ENCODE measurements around the gene NADK.

The NADK gene

DNA sequence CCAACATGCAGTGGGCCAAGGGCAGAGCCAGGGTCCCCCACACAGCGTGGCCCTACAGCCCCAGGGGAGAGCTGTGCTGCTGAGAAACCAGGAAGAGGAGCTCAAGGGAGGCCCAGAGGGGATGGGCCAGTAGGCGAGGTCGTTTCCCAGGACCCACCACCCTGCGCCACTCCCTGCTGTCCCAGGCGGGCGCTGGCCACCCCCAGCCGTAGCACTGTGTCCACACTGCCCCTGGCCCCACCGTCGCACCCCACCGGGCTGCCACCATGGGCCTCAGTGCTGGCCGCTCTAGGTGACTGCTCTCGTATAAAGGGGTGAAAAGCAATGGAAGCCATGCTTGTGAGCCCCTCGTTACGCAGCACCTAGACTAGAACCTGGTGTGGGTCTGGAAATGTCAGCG, 22.4 kb downstream of the NADK start:
- no peak overlapping the region for H2AFZ ChIP-seq (ENCODE audit: low read depth, low read length)
- H3K9me3 ChIP-seq (ENCODE audit: insufficient read depth, low read length, severe bottlenecking): no peaks in the 10 kb centered on the region
- DNase-seq (no peak), ATAC-seq (ENCODE audit: insufficient read depth, low read depth) (no peak)
- H3K4me3 ChIP-seq (ENCODE audit: low read depth in 1 of 2, low read length in 2 of 2): no peak overlapping the region
- H3K36me3 ChIP-seq (ENCODE audit: insufficient read depth, low read length): peaks cover 78% of the 10 kb centered on the region
- no peaks in the 10 kb centered on the region for H3K27me3 ChIP-seq (ENCODE audit: insufficient read depth, low read length, poor library complexity)
- peaks cover 19% of the 10 kb centered on the region; the same call in 1 of the 2 replicates for H3K79me2 ChIP-seq (ENCODE audit: insufficient read depth, low read length)
- H4K20me1 ChIP-seq (ENCODE audit: insufficient read depth, low read length): peaks cover 38% of the 10 kb centered on the region
- TF ChIP-seq EZH2 (IDR thresholded peaks at IDR 0.05; ENCODE audit: borderline replicate concordance, low read depth, low read length, severe bottlenecking): no peak
- TF ChIP-seq, protein P1, sequence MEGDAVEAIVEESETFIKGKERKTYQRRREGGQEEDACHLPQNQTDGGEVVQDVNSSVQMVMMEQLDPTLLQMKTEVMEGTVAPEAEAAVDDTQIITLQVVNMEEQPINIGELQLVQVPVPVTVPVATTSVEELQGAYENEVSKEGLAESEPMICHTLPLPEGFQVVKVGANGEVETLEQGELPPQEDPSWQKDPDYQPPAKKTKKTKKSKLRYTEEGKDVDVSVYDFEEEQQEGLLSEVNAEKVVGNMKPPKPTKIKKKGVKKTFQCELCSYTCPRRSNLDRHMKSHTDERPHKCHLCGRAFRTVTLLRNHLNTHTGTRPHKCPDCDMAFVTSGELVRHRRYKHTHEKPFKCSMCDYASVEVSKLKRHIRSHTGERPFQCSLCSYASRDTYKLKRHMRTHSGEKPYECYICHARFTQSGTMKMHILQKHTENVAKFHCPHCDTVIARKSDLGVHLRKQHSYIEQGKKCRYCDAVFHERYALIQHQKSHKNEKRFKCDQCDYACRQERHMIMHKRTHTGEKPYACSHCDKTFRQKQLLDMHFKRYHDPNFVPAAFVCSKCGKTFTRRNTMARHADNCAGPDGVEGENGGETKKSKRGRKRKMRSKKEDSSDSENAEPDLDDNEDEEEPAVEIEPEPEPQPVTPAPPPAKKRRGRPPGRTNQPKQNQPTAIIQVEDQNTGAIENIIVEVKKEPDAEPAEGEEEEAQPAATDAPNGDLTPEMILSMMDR (IDR thresholded peaks at IDR 0.05; ENCODE audit: borderline replicate concordance, extremely low read depth, low read length, poor library complexity, severe bottlenecking): no peak
- no peak overlapping the region for H3K27ac ChIP-seq (ENCODE audit: low read length)
- no peak overlapping the region for H3K4me2 ChIP-seq (ENCODE audit: insufficient read depth, low read length)
- H3K9ac ChIP-seq (ENCODE audit: low read depth, low read length): no peak overlapping the region
- H3K4me1 ChIP-seq (ENCODE audit: insufficient read depth, low read length): no peaks in the 10 kb centered on the region

DNA sequence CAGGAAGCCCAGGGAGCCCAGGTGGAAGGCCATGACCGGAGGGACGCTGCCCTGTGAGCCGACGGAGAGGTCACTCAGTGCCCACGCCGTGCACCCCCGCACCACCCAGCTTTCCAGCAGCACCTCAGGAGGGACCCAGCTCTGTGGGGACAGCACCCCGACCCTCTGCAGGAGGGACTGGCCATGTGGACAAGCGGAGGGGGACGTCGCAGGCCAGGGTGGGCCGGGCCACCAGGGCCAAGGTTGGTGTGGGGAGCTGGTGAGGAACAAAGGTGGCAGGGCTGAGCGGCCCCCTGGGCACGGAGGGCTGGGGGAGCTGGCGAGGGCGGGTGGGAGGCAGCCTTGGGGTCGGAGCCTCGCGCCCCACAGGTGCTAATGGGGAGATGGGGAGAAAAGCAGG, 22.8 kb downstream of the NADK start:
- no peaks in the 10 kb centered on the region for H3K27me3 ChIP-seq (ENCODE audit: insufficient read depth, low read length, poor library complexity)
- peaks cover 19% of the 10 kb centered on the region; the same call in 1 of the 2 replicates for H3K79me2 ChIP-seq (ENCODE audit: insufficient read depth, low read length)
- H3K9ac ChIP-seq (ENCODE audit: low read depth, low read length): no peak overlapping the region
- H4K20me1 ChIP-seq (ENCODE audit: insufficient read depth, low read length): peaks cover 35% of the 10 kb centered on the region
- peaks cover 74% of the 10 kb centered on the region for H3K36me3 ChIP-seq (ENCODE audit: insufficient read depth, low read length)
- TF ChIP-seq, protein P1 (IDR thresholded peaks at IDR 0.05; ENCODE audit: borderline replicate concordance, extremely low read depth, low read length, poor library complexity, severe bottlenecking): no peak
- no peak for TF ChIP-seq EZH2 (IDR thresholded peaks at IDR 0.05; ENCODE audit: borderline replicate concordance, low read depth, low read length, severe bottlenecking)
- H2AFZ ChIP-seq (ENCODE audit: low read depth, low read length): no peak overlapping the region
- H3K9me3 ChIP-seq (ENCODE audit: insufficient read depth, low read length, severe bottlenecking): no peaks in the 10 kb centered on the region
- ATAC-seq (ENCODE audit: insufficient read depth, low read depth) (no peak), DNase-seq (no peak)
- no peak overlapping the region for H3K4me2 ChIP-seq (ENCODE audit: insufficient read depth, low read length)
- no peaks in the 10 kb centered on the region for H3K4me1 ChIP-seq (ENCODE audit: insufficient read depth, low read length)
- H3K27ac ChIP-seq (ENCODE audit: low read length): no peak overlapping the region
- H3K4me3 ChIP-seq (ENCODE audit: low read depth in 1 of 2, low read length in 2 of 2): no peak overlapping the region

DNA sequence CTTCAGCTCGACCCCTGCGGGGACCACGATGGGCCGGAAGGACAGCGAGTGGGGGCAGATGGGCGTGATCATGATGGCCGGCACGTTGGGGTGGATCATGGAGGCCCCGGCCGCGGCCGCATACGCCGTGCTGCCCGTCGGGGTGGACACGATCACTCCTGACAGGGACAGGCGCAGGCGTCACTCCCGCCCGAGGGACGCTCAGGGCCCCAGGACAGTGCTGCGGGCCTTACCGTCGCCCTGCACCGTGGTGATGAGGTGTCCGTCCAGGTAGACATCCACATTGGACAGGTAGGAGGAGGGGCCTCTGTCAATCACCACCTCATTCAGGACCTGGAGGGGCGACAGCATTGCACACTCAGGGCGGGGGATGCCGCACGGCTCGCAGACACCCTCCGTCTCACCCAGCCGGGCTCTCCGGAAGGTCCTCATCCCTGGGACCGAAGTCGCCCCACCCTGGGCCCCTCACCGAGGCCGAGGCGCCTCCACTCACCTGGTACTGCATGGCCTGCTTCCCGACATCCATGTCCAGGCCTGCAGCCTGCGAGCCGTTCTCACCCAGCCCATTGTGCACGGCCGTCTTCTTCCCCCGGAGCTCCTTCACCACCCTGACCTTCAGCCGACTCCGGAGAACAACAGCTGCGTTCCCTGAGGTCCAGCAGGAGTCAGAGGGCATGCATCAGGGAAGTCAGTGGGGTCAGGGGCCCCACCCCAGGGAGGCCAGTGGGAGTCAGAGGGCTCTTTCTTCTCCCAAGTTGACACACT, 24.0 kb downstream of the NADK start:
- Histone ChIP-seq H3K4me3 (ENCODE audit: low read depth in 1 of 2, low read length in 2 of 2) (no peak overlapping the region), H3K79me2 (ENCODE audit: insufficient read depth, low read length) (peaks cover 11% of the 10 kb centered on the region; the same call in 1 of the 2 replicates), H3K9ac (ENCODE audit: low read depth, low read length) (no peak overlapping the region), H3K4me2 (ENCODE audit: insufficient read depth, low read length) (no peak overlapping the region), H3K4me1 (ENCODE audit: insufficient read depth, low read length) (no peaks in the 10 kb centered on the region), H4K20me1 (ENCODE audit: insufficient read depth, low read length) (peaks cover 25% of the 10 kb centered on the region), H3K36me3 (ENCODE audit: insufficient read depth, low read length) (peaks cover 62% of the 10 kb centered on the region), H2AFZ (ENCODE audit: low read depth, low read length) (no peak overlapping the region), H3K27ac (ENCODE audit: low read length) (no peak overlapping the region), H3K27me3 (ENCODE audit: insufficient read depth, low read length, poor library complexity) (no peaks in the 10 kb centered on the region), H3K9me3 (ENCODE audit: insufficient read depth, low read length, severe bottlenecking) (no peaks in the 10 kb centered on the region)
- TF ChIP-seq EZH2 (IDR thresholded peaks at IDR 0.05; ENCODE audit: borderline replicate concordance, low read depth, low read length, severe bottlenecking): no peak
- TF ChIP-seq, protein P1 (IDR thresholded peaks at IDR 0.05; ENCODE audit: borderline replicate concordance, extremely low read depth, low read length, poor library complexity, severe bottlenecking): no peak
- DNase-seq (no peak), ATAC-seq (ENCODE audit: insufficient read depth, low read depth) (no peak)

Data from DND-41 (cell line).